ENCODE results near the gene KIF2C. TPM values are rescaled to one million over a fixed set of nuclear protein-coding genes. Genes with fewer than 3 reads are reported as not detected.

Gene KIF2C
- total and polyA plus RNA-seq, 9 of the 15 experiments (the other 6 are each of a cell fraction or from before 2014, with no cell fraction given), result 84.9 to 226 (median 169) TPM

DNA sequence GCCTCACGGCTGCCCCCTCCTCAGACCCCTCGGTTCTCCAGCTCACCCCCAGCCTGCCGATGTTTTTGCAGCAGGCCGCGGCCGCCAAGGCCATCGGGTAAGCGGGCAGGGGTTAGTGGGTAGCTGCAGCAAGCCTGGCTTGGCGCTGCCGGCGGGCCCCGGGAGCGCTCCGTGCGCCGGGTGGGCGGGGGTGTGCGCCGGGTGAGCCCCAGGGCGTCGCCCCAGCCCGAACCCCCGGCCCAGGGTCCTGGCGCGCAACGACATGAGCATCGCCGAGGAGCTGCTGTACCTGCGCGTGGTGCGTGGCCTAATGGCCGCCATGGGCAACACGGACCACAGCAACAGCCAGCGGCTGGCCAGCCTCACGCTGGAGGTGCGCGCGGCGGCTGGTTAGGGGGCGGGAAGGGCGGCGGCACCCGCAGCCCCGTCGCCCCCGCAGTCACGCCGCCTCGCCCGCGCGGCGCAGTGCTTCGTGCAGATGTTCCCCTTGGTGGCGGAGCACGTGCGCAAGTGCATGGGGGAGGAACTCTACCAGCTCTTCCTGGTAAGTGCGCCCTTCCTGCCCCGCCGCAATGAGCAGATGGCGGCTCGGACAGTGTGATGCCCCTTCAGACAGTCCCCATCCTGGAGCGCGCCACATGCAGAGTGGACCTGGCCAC, 15.2 kb upstream of the KIF2C start:
- Histone ChIP-seq H3K9ac (ENCODE audit: insufficient read depth in 1 of 2, low read depth in 2 of 2, low read length in 2 of 2) (no peak overlapping the region; a peak in 1 of 4 replicates), H3K4me2 (ENCODE audit: insufficient read depth, low read length) (no peak overlapping the region), H3K27ac (ENCODE audit: extremely low read depth, low read depth, low read length) (no peak overlapping the region), H3K36me3 (ENCODE audit: control insufficient read depth, insufficient read depth, low read length) (no peaks in the 10 kb centered on the region), H4K20me1 (replicated peaks; ENCODE audit: control insufficient read depth, insufficient read depth, low read length) (0 out of 2 replicates have a peak, but pooled peaks cover 1% of the 10 kb centered on the region), H2AFZ (ENCODE audit: low read depth, low read length) (no peak overlapping the region), H3K9me3 (replicated peaks; ENCODE audit: control insufficient read depth, insufficient read depth, low read depth, low read length) (no peaks in the 10 kb centered on the region), H3K4me3 (no peak overlapping the region), H3K79me2 (ENCODE audit: control insufficient read depth, insufficient read depth, low read length) (no peaks in the 10 kb centered on the region), H3K4me1 (replicated peaks in 1 of 2; ENCODE audit: control insufficient read depth in 2 of 2, insufficient read depth in 2 of 2, low read length in 2 of 2) (peaks cover 17 to 24% of the 10 kb centered on the region in 2 experiments), H3K9me1 (ENCODE audit: control insufficient read depth, insufficient read depth, low read length) (no peaks in the 10 kb centered on the region), H3K27me3 (ENCODE audit: control insufficient read depth in 2 of 2, insufficient read depth in 2 of 2, low read length in 2 of 2) (no peaks in the 10 kb centered on the region)
- intact Hi-C loops (cut with micrococcal nuclease) (no loop called here), in situ Hi-C loops (cut with MboI) (loop anchor here (10.0 kb wide), 1 partner anchor 580 kb away; no protein-coding TSS in a partner anchor)
- FAIRE-seq, result no peak
- no TSS peak for BruUV-seq (replicated peaks)
- no peak for TF ChIP-seq SMARCA4 (IDR thresholded peaks at IDR 0.05)
- no peak for TF ChIP-seq JUN (IDR thresholded peaks at IDR 0.05; ENCODE audit: borderline replicate concordance, low read depth, low read length)
- no peak for TF ChIP-seq JUN (CRISPR knock-in tag; IDR thresholded peaks at IDR 0.05; ENCODE audit: borderline replicate concordance)
- TF ChIP-seq YY1 (IDR thresholded peaks at IDR 0.05; ENCODE audit: borderline replicate concordance in 1 of 3, control insufficient read depth in 1 of 3, extremely low read depth in 1 of 3, insufficient read depth in 3 of 3, insufficient read length in 1 of 3, insufficient replicate concordance in 2 of 3, low read depth in 1 of 3, low read length in 2 of 3), result peak in 1 of 3 experiments; percentile 19
- no peak for TF ChIP-seq RBM15 (IDR thresholded peaks at IDR 0.05; ENCODE audit: insufficient read depth, low read length)
- 0 out of 2 replicates have a peak, but pooled peaks have one; percentile 17 for TF ChIP-seq HNRNPL (IDR thresholded peaks at IDR 0.05; ENCODE audit: low read depth, low read length)
- TF ChIP-seq, protein P1, sequence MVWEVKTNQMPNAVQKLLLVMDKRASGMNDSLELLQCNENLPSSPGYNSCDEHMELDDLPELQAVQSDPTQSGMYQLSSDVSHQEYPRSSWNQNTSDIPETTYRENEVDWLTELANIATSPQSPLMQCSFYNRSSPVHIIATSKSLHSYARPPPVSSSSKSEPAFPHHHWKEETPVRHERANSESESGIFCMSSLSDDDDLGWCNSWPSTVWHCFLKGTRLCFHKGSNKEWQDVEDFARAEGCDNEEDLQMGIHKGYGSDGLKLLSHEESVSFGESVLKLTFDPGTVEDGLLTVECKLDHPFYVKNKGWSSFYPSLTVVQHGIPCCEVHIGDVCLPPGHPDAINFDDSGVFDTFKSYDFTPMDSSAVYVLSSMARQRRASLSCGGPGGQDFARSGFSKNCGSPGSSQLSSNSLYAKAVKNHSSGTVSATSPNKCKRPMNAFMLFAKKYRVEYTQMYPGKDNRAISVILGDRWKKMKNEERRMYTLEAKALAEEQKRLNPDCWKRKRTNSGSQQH (CRISPR knock-in tag; IDR thresholded peaks at IDR 0.05), result no peak
- TF ChIP-seq, protein P2, sequence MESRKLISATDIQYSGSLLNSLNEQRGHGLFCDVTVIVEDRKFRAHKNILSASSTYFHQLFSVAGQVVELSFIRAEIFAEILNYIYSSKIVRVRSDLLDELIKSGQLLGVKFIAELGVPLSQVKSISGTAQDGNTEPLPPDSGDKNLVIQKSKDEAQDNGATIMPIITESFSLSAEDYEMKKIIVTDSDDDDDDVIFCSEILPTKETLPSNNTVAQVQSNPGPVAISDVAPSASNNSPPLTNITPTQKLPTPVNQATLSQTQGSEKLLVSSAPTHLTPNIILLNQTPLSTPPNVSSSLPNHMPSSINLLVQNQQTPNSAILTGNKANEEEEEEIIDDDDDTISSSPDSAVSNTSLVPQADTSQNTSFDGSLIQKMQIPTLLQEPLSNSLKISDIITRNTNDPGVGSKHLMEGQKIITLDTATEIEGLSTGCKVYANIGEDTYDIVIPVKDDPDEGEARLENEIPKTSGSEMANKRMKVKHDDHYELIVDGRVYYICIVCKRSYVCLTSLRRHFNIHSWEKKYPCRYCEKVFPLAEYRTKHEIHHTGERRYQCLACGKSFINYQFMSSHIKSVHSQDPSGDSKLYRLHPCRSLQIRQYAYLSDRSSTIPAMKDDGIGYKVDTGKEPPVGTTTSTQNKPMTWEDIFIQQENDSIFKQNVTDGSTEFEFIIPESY (CRISPR knock-in tag; IDR thresholded peaks at IDR 0.05), result peak; percentile 88
- DNase-seq (ENCODE audit: extremely low read depth in 1 of 4, low spot score in 3 of 4), result no peak
- no peak for ATAC-seq
- ChIA-PET POLR2A (interaction anchor here (0.6 to 2.6 kb wide), 3 partner anchors 55 to 95 kb away, joined by 3 to 16 read pairs (median 3); no protein-coding TSS in a partner anchor), CTCF (ENCODE audit: low intra/inter-chr PET ratio) (no interaction called here)
- WGBS (ENCODE audit: insufficient coverage, low coverage, missing lambda C conversion rate), result 93% methylated on average over 36 of the region's 64 CpGs

Measured in K562 (cell line).